Stimulated activated CD4-positive, alpha-beta T cell treated with anti-CD3 and anti-CD28 coated beads, Interleukin-1b, Interleukin-23, amount 100 ng/mL, for 24 hours (primary cell): Measurements from ENCODE around the gene FRS2.

ENCODE experiments used
- DNase-seq, 4 experiments: peaks; one replicate each; pipeline ENCODE4 v3.0.0-alpha.2; 2020; ENCODE audit warnings: low read depth in 4 of 4, low spot score in 1 of 4

Gene FRS2

DNA sequence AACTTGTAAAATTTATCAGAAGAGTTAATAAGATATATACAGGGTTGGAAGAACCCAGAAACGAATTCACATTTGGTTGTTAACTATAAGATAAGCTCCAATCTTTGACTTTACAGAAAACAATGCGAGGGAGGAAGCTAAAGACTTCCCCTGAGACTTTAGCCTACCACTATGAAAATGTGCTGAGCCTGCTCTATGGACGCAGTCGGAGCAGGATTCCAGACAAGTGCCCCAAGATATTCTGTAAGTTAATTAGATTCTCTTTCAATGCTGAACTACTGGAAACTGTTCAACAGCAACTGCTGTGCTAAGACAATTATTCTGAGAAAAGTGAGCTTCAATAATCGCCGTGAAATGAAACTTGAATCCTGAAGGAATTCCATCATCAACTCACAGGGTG is 148.9 kb downstream of the FRS2 start:
- DNase-seq = no peak

DNA sequence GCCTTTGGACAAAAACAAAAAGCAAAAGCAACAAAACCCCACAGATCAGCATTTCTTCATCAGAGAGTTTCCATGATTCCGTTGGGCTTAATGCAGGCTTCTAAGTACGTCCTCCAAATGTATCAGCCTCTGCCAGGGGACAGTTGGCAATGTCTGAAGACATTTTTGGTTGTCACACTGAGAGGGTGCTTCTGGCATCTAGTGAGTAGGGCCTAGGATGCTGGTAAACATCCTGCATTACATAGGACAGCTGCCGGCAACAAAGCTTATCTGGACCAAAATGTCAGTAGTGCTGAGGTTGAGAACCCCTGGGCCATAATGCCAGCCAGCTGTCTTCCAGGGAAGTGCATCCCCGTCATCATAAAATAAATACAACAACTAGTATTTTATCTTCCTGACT is 149.9 kb downstream of the FRS2 start:
- no peak for DNase-seq

DNA sequence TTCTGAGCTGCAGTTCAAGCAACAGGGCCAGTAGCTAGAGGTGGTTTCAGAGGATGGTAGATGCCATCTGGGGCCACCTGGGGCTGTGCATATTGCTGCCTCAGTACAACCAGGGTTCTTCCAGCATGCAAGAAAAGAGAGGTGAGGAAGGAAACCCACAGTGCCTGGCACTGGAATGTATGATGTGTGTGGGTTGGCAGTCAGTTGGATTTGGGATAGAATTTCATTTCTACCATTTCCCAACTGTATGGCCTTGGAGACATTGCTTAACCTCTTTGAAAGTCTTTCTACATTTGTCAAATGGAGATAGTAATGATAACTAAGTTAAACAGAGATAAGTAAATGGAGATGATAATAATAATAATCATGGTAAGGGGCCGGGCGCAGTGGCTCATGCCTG is 150.7 kb downstream of the FRS2 start:
- DNase-seq = no peak

DNA sequence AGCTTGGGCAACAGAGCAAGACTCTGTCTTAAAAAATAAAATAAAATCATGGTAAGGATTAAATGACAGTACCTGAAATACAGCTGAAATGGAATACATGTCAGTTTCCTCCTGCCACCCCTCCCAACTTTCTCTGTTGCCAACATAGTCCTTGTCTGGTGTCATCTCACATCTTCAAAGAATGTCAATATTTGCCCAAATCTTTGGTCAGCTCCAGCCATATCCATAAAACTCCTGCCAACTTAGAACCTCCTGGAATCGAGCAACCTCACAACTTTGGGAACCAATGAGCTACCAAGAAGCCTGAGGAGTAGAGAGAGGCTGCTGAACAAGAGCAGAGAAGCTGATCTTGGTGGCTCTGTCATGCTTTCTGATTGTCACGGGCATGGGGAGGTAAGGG is 151.4 kb downstream of the FRS2 start:
- no peak for DNase-seq

DNA sequence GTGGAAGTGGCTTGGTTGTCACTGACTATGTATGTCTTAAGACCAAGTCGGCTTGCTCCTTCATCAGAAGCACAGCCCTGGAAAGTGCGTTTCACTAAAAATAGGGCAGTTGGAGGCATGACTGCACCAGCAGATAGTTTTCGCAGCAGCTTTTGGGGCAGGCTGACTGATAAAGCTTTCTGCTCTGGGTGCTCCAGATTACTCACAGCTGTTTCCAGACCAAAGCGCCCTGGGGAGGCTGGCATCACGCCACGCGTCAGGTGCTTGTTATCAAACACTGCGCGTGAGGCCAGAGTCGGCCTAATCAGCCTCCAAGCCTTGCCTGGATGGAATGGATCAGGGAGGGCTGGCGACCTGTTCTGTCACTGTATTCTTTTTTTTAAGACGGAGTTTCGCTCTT is 153.8 kb downstream of the FRS2 start:
- no peak for DNase-seq

DNA sequence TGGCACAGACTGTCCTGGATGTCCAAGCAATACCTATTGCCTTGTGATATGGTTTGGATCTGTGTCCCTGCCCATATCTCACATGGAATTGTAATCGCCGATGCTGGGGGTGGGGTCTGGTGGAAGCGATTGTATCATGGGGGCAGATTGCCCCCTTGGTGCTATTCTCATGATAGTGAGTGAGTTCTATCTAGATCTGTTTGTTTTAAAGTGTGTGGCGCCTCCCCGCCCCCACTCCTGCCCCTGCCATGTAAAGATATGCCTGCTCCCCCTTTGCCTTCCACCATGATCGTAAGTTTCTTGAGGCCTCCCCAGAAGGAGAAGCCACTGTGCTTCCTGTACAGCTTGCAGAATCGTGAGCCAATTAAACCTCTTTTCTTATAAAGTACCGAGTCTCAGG is 157.3 kb downstream of the FRS2 start:
- DNase-seq = no peak
